ENCODE data around the gene ZNF316. TPM values are rescaled to one million over a fixed set of nuclear protein-coding genes. Genes with fewer than 3 reads are reported as not detected.

ZNF316 gene
- total and polyA plus RNA-seq, 10 of the 15 experiments (the other 5 are each of a cell fraction or from before 2014, with no cell fraction given): 0.03 to 28.9 (median 5.7) TPM

DNA sequence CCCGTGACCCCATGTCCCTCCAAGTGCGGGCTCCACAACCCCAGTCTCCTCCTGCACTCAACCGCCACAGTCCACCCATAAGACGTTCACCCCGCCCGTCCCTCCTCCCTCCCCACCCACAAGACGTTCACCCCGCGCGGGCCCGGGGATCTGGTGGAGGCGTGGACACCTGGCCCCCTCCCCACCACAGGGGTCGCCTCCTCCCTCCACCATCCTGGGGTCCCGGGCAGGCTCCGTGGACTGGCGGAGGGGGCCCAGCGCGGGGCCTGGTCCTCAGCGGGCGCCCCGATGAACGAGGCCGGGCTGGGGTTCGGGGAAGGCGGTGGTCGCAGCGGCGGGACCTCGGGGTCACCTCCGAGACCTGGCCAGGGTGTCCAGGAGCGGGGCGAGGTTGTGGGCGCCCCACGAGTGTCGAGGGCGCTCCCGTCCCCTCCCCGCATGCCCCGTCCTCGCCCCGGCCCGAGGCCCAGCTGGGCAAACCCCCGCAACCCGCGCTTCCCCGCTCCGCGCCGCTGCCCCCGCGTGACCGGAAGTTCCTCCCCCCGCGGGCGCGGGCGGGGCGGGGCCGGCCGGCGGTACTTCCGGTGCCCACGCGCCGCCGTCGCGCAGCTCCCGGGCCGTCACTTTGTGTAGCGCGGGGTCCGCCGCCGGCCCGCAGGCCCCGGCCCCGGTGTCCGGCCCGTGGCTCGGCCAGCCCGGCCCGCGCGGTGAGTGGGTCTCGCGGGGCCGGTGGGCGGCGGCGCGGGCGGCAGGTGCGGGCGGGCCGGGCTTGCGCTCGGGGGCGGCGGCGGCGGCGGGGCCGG is at the start of gene ZNF316 (continued):
- TF ChIP-seq, protein P1, sequence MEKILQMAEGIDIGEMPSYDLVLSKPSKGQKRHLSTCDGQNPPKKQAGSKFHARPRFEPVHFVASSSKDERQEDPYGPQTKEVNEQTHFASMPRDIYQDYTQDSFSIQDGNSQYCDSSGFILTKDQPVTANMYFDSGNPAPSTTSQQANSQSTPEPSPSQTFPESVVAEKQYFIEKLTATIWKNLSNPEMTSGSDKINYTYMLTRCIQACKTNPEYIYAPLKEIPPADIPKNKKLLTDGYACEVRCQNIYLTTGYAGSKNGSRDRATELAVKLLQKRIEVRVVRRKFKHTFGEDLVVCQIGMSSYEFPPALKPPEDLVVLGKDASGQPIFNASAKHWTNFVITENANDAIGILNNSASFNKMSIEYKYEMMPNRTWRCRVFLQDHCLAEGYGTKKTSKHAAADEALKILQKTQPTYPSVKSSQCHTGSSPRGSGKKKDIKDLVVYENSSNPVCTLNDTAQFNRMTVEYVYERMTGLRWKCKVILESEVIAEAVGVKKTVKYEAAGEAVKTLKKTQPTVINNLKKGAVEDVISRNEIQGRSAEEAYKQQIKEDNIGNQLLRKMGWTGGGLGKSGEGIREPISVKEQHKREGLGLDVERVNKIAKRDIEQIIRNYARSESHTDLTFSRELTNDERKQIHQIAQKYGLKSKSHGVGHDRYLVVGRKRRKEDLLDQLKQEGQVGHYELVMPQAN (conservative IDR thresholded peaks at IDR 0.05): peak; percentile 72
- TF ChIP-seq RUNX3 (IDR thresholded peaks at IDR 0.05; ENCODE audit: low read length) (0 out of 2 replicates have a peak, but pooled peaks have one; percentile 13), KDM1A (IDR thresholded peaks at IDR 0.05; ENCODE audit: borderline replicate concordance) (no peak), CHD4 (IDR thresholded peaks at IDR 0.05) (no peak), EGR1 (IDR thresholded peaks at IDR 0.05; ENCODE audit: borderline replicate concordance in 1 of 2, low read depth in 2 of 2, low read length in 2 of 2) (peak; percentile 35 to 83), RAD51 (IDR thresholded peaks at IDR 0.05) (no peak), KLF5 (IDR thresholded peaks at IDR 0.05; ENCODE audit: partially characterized antibody) (peak; percentile 30), FOXK2 (IDR thresholded peaks at IDR 0.05) (no peak), ESRRA (IDR thresholded peaks at IDR 0.05; ENCODE audit: low read length) (no peak), ZNF384 (IDR thresholded peaks at IDR 0.05; ENCODE audit: borderline replicate concordance, low read depth, low read length) (no peak), TBL1XR1 (IDR thresholded peaks at IDR 0.05; ENCODE audit: low read depth, low read length) (no peak), IRF4 (IDR thresholded peaks at IDR 0.05; ENCODE audit: low read depth, low read length) (no peak), HDGF (IDR thresholded peaks at IDR 0.05) (no peak), LARP7 (IDR thresholded peaks at IDR 0.05) (peak; percentile 48; the same call in 1 of the 2 replicates), NR2F1 (conservative IDR thresholded peaks at IDR 0.05) (peak; percentile 87), EP300 (IDR thresholded peaks at IDR 0.05; ENCODE audit: borderline replicate concordance in 1 of 2, control insufficient read depth in 1 of 2, low read depth in 2 of 2, low read length in 2 of 2) (no peak), GATAD2B (conservative IDR thresholded peaks at IDR 0.05; ENCODE audit: low read depth) (peak; percentile 82), SREBF2 (IDR thresholded peaks at IDR 0.05; ENCODE audit: low read length) (no peak), TCF3 (IDR thresholded peaks at IDR 0.05; ENCODE audit: borderline replicate concordance, insufficient read depth, low read depth, low read length) (peak; percentile 68; the same call in 1 of the 2 replicates)
- TF ChIP-seq, protein P2, sequence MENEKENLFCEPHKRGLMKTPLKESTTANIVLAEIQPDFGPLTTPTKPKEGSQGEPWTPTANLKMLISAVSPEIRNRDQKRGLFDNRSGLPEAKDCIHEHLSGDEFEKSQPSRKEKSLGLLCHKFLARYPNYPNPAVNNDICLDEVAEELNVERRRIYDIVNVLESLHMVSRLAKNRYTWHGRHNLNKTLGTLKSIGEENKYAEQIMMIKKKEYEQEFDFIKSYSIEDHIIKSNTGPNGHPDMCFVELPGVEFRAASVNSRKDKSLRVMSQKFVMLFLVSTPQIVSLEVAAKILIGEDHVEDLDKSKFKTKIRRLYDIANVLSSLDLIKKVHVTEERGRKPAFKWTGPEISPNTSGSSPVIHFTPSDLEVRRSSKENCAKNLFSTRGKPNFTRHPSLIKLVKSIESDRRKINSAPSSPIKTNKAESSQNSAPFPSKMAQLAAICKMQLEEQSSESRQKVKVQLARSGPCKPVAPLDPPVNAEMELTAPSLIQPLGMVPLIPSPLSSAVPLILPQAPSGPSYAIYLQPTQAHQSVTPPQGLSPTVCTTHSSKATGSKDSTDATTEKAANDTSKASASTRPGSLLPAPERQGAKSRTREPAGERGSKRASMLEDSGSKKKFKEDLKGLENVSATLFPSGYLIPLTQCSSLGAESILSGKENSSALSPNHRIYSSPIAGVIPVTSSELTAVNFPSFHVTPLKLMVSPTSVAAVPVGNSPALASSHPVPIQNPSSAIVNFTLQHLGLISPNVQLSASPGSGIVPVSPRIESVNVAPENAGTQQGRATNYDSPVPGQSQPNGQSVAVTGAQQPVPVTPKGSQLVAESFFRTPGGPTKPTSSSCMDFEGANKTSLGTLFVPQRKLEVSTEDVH (IDR thresholded peaks at IDR 0.05; ENCODE audit: low read depth, partially characterized antibody): no peak
- TF ChIP-seq, protein P3, sequence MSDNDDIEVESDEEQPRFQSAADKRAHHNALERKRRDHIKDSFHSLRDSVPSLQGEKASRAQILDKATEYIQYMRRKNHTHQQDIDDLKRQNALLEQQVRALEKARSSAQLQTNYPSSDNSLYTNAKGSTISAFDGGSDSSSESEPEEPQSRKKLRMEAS (IDR thresholded peaks at IDR 0.05; ENCODE audit: low read depth, low read length): peak; percentile 76
- TF ChIP-seq, protein P4, sequence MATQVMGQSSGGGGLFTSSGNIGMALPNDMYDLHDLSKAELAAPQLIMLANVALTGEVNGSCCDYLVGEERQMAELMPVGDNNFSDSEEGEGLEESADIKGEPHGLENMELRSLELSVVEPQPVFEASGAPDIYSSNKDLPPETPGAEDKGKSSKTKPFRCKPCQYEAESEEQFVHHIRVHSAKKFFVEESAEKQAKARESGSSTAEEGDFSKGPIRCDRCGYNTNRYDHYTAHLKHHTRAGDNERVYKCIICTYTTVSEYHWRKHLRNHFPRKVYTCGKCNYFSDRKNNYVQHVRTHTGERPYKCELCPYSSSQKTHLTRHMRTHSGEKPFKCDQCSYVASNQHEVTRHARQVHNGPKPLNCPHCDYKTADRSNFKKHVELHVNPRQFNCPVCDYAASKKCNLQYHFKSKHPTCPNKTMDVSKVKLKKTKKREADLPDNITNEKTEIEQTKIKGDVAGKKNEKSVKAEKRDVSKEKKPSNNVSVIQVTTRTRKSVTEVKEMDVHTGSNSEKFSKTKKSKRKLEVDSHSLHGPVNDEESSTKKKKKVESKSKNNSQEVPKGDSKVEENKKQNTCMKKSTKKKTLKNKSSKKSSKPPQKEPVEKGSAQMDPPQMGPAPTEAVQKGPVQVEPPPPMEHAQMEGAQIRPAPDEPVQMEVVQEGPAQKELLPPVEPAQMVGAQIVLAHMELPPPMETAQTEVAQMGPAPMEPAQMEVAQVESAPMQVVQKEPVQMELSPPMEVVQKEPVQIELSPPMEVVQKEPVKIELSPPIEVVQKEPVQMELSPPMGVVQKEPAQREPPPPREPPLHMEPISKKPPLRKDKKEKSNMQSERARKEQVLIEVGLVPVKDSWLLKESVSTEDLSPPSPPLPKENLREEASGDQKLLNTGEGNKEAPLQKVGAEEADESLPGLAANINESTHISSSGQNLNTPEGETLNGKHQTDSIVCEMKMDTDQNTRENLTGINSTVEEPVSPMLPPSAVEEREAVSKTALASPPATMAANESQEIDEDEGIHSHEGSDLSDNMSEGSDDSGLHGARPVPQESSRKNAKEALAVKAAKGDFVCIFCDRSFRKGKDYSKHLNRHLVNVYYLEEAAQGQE (IDR thresholded peaks at IDR 0.05; ENCODE audit: low read depth, low read length): no peak
